Measurements from ENCODE around the gene COA8.
A peak's percentile ranks its signal among the peaks of the same experiment; 100 is the strongest.

The COA8 gene

GRCh38 chr14:103623883-103624482 lies 61.2 kb downstream of the COA8 start:
- no peaks in the 10 kb centered on the region for H3K27me3 ChIP-seq (ENCODE audit: control insufficient read depth in 5 of 5, insufficient read depth in 4 of 5, low read length in 5 of 5)
- H3K9me3 ChIP-seq (ENCODE audit: control insufficient read depth in 5 of 5, low read length in 5 of 5): no peaks in the 10 kb centered on the region
- peak overlapping the region in 2 of 5 donors; percentile 26 to 30 for H3K9ac ChIP-seq (ENCODE audit: low read length in 5 of 5)
- peak overlapping the region in 2 of 5 donors; percentile 28 to 31 for H3K4me3 ChIP-seq (ENCODE audit: low read depth in 1 of 5, low read length in 5 of 5)
- H3K27ac ChIP-seq (ENCODE audit: low read depth, low read length): no peak overlapping the region
- H3K4me1 ChIP-seq (ENCODE audit: control insufficient read depth in 5 of 5, insufficient read depth in 5 of 5, low read length in 5 of 5): peaks cover 3 to 36% (median 28%) of the 10 kb centered on the region in 5 donors
- H3K36me3 ChIP-seq (ENCODE audit: control insufficient read depth in 5 of 5, insufficient read depth in 5 of 5, low read length in 5 of 5): no peaks in the 10 kb centered on the region

GRCh38 chr14:103624860-103625259 lies 62.1 kb downstream of the COA8 start:
- no peaks in the 10 kb centered on the region for H3K36me3 ChIP-seq (ENCODE audit: control insufficient read depth in 5 of 5, insufficient read depth in 5 of 5, low read length in 5 of 5)
- no peaks in the 10 kb centered on the region for H3K9me3 ChIP-seq (ENCODE audit: control insufficient read depth in 5 of 5, low read length in 5 of 5)
- peak overlapping the region; percentile 41 for H3K27ac ChIP-seq (ENCODE audit: low read depth, low read length)
- H3K9ac ChIP-seq (ENCODE audit: low read length in 5 of 5): peak overlapping the region in 1 of 5 donors; percentile 6
- no peaks in the 10 kb centered on the region for H3K27me3 ChIP-seq (ENCODE audit: control insufficient read depth in 5 of 5, insufficient read depth in 4 of 5, low read length in 5 of 5)
- H3K4me3 ChIP-seq (ENCODE audit: low read depth in 1 of 5, low read length in 5 of 5): no peak overlapping the region
- H3K4me1 ChIP-seq (ENCODE audit: control insufficient read depth in 5 of 5, insufficient read depth in 5 of 5, low read length in 5 of 5): peaks cover 3 to 38% (median 29%) of the 10 kb centered on the region in 5 donors

DNA sequence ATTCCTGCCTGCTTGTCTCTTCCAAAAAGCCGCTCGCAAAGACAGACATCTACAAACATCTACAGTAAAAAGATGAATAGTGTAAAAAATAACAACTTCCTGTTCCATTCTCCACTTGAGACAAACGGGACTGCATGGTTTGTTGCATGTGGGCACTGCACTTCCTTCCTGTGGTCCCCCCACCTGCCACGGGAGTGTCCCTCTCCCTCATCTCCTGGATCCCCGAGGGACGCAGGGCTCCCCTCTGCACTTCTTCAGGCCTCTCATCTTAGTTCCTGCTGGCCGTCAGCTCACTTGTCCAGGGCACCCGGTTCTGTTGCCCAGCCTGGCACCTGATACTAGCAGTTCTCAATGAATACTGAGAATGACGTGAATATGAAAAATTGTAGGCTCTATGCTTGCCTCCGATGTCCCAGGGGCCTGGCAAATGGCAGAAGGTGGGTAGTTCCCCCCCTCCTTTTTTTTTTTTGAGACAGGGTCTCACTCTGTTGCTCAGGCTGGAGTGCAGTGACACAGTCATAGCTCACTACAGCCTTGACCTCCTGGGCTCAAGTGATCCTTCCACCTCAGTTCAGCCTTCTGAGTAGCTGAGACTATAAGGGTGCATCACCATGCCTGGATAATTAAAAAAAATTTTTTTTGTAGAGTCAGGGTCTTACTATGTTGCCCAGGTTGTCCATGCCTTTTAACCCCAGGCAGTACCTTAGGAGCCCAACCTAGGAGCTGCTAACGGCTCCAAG lies 62.8 kb downstream of the COA8 start:
- Histone ChIP-seq H3K4me3 (ENCODE audit: low read depth in 1 of 5, low read length in 5 of 5) (no peak overlapping the region), H3K27me3 (ENCODE audit: control insufficient read depth in 5 of 5, insufficient read depth in 4 of 5, low read length in 5 of 5) (no peaks in the 10 kb centered on the region), H3K9ac (ENCODE audit: low read length in 5 of 5) (peak overlapping the region in 1 of 5 donors; percentile 6), H3K4me1 (ENCODE audit: control insufficient read depth in 5 of 5, insufficient read depth in 5 of 5, low read length in 5 of 5) (peaks cover 5 to 44% (median 36%) of the 10 kb centered on the region in 5 donors), H3K36me3 (ENCODE audit: control insufficient read depth in 5 of 5, insufficient read depth in 5 of 5, low read length in 5 of 5) (no peaks in the 10 kb centered on the region), H3K27ac (ENCODE audit: low read depth, low read length) (peak overlapping the region; percentile 41), H3K9me3 (ENCODE audit: control insufficient read depth in 5 of 5, low read length in 5 of 5) (no peaks in the 10 kb centered on the region)

DNA sequence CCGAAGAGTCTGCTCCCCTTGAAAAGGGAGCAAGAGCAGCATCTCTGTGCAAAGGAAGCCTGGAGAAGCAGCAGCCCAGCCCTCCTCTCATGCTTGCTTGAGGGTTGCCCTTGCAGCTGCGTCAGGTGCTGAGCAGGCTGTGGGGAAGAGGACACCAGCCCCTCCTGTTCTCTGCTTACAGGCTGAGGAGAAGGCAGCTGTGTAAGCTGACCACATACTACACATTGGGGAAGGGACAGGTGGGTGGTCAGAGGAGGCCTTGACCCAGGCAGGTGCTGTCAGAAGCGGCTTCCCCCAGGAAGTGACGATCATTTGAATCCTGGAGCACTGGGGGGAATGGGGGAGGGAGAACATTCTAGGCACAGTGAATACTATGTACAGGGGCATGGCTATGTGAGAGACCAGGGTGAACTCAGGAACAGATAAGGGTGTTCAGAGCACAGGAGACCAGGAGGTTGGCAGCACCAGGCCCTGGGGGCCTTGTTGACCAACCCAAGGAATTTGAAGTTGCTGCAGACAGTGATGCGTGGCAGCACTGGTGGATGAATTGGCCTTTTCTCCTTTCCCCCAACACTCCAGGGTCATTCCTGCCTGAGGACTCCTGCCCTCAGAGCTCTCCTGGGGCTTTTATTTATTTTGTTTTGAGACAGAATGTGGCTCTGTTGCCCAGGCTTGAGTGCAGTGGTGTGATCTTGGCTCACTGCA lies 63.5 kb downstream of the COA8 start:
- Histone ChIP-seq H3K9ac (ENCODE audit: low read length in 5 of 5) (no peak overlapping the region), H3K9me3 (ENCODE audit: control insufficient read depth in 5 of 5, low read length in 5 of 5) (no peaks in the 10 kb centered on the region), H3K27ac (ENCODE audit: low read depth, low read length) (no peak overlapping the region), H3K4me3 (ENCODE audit: low read depth in 1 of 5, low read length in 5 of 5) (no peak overlapping the region), H3K4me1 (ENCODE audit: control insufficient read depth in 5 of 5, insufficient read depth in 5 of 5, low read length in 5 of 5) (peaks cover 8 to 48% (median 40%) of the 10 kb centered on the region in 5 donors), H3K36me3 (ENCODE audit: control insufficient read depth in 5 of 5, insufficient read depth in 5 of 5, low read length in 5 of 5) (no peaks in the 10 kb centered on the region), H3K27me3 (ENCODE audit: control insufficient read depth in 5 of 5, insufficient read depth in 4 of 5, low read length in 5 of 5) (no peaks in the 10 kb centered on the region)

- Histone ChIP-seq H3K36me3 (ENCODE audit: control insufficient read depth in 5 of 5, insufficient read depth in 5 of 5, low read length in 5 of 5) (peaks cover 0 to 2% (median 0%) of the 10 kb centered on the region in 5 donors), H3K9ac (ENCODE audit: low read length in 5 of 5) (peak overlapping the region in 3 of 5 donors; percentile 59 to 91 (median 89)), H3K9me3 (ENCODE audit: control insufficient read depth in 5 of 5, low read length in 5 of 5) (no peaks in the 10 kb centered on the region), H3K27ac (ENCODE audit: low read depth, low read length) (peak overlapping the region; percentile 98), H3K27me3 (ENCODE audit: control insufficient read depth in 5 of 5, insufficient read depth in 4 of 5, low read length in 5 of 5) (no peaks in the 10 kb centered on the region), H3K4me1 (ENCODE audit: control insufficient read depth in 5 of 5, insufficient read depth in 5 of 5, low read length in 5 of 5) (peaks cover 8 to 52% (median 40%) of the 10 kb centered on the region in 5 donors), H3K4me3 (ENCODE audit: low read depth in 1 of 5, low read length in 5 of 5) (peak overlapping the region in 3 of 5 donors; percentile 25 to 92 (median 50))
Observed at GRCh38 chr14:103627073-103628025, 64.6 kb downstream of the COA8 start.

DNA sequence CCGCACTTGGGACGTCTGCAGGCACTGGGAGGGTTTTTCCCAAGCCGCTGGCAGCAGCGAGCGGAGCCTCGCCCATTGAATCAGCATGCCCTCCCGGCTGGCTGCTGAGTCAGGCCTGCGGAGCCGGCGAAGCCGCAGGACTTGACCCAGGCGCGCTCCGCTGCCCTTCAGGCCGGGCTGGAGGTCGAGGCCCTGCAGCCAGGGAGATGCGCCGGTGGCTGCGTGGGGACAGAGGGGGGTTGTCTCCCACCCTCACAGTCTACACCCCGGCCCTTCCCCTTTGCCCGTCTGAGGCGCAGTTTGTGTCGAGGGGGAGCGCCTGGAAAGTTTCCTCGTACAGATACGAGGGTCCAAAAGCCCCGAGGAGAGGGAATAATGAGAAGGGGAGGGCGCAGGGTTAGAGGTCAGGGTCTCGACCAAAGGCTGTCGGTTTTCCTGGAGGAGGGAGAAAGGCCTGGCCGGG lies 65.5 kb downstream of the COA8 start:
- H3K9ac ChIP-seq (ENCODE audit: low read length in 5 of 5): peak overlapping the region; percentile 68 to 94 (median 89)
- peak overlapping the region; percentile 98 for H3K27ac ChIP-seq (ENCODE audit: low read depth, low read length)
- H3K27me3 ChIP-seq (ENCODE audit: control insufficient read depth in 5 of 5, insufficient read depth in 4 of 5, low read length in 5 of 5): no peaks in the 10 kb centered on the region
- H3K4me3 ChIP-seq (ENCODE audit: low read depth in 1 of 5, low read length in 5 of 5): peak overlapping the region; percentile 72 to 92 (median 87)
- H3K36me3 ChIP-seq (ENCODE audit: control insufficient read depth in 5 of 5, insufficient read depth in 5 of 5, low read length in 5 of 5): peaks cover 0 to 6% (median 4%) of the 10 kb centered on the region in 5 donors
- H3K9me3 ChIP-seq (ENCODE audit: control insufficient read depth in 5 of 5, low read length in 5 of 5): no peaks in the 10 kb centered on the region
- peaks cover 8 to 55% (median 42%) of the 10 kb centered on the region in 5 donors for H3K4me1 ChIP-seq (ENCODE audit: control insufficient read depth in 5 of 5, insufficient read depth in 5 of 5, low read length in 5 of 5)

DNA sequence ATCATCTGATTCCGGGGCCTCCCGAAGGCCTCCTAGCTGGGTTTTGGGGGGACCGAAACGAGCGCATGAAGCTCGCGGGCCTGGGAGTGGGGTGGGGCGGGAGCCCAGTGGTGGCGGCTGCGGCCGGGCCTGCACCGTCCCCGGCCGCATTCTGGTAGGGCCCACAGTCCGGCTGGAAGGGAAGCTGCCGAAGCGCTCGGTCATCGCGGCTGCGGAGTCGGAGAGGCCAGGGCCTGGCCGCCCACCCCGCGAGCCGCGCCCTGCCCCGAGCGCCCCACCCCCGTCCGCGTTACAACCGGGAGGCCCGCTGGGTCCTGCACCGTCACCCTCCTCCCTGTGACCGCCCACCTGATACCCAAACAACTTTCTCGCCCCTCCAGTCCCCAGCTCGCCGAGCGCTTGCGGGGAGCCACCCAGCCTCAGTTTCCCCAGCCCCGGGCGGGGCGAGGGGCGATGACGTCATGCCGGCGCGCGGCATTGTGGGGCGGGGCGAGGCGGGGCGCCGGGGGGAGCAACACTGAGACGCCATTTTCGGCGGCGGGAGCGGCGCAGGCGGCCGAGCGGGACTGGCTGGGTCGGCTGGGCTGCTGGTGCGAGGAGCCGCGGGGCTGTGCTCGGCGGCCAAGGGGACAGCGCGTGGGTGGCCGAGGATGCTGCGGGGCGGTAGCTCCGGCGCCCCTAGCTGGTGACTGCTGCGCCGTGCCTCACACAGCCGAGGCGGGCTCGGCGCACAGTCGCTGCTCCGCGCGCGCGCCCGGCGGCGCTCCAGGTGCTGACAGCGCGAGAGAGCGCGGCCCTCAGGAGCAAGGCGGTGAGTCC lies 66.1 kb downstream of the COA8 start, which contains the start of gene KLC1:
KLC1 (plus strand) TSS at position 528 of the 819 bp plus-strand sequence. CDS start 25,354 bp downstream, outside the sequence.
- peak within 1 kb of the TSS; percentile 68 to 94 (median 89) for H3K9ac ChIP-seq (ENCODE audit: low read length in 5 of 5)

GRCh38 chr14:103629503-103630121 lies 66.9 kb downstream of the COA8 start:
- Histone ChIP-seq H3K9ac (ENCODE audit: low read length in 5 of 5) (peak overlapping the region; percentile 59 to 94 (median 89)), H3K27me3 (ENCODE audit: control insufficient read depth in 5 of 5, insufficient read depth in 4 of 5, low read length in 5 of 5) (no peaks in the 10 kb centered on the region), H3K27ac (ENCODE audit: low read depth, low read length) (peak overlapping the region; percentile 98), H3K36me3 (ENCODE audit: control insufficient read depth in 5 of 5, insufficient read depth in 5 of 5, low read length in 5 of 5) (peaks cover 0 to 6% (median 4%) of the 10 kb centered on the region in 5 donors), H3K9me3 (ENCODE audit: control insufficient read depth in 5 of 5, low read length in 5 of 5) (no peaks in the 10 kb centered on the region), H3K4me3 (ENCODE audit: low read depth in 1 of 5, low read length in 5 of 5) (peak overlapping the region; percentile 75 to 92 (median 87)), H3K4me1 (ENCODE audit: control insufficient read depth in 5 of 5, insufficient read depth in 5 of 5, low read length in 5 of 5) (peaks cover 5 to 55% (median 43%) of the 10 kb centered on the region in 5 donors)

More for the DNA sequence above, 66.1 kb downstream of the COA8 start, which contains the start of gene KLC1:
- Histone ChIP-seq H3K4me1 (ENCODE audit: control insufficient read depth in 5 of 5, insufficient read depth in 5 of 5, low read length in 5 of 5) (peaks cover 5 to 54% (median 41%) of the 10 kb centered on the region in 5 donors), H3K36me3 (ENCODE audit: control insufficient read depth in 5 of 5, insufficient read depth in 5 of 5, low read length in 5 of 5) (peaks cover 0 to 6% (median 4%) of the 10 kb centered on the region in 5 donors), H3K27me3 (ENCODE audit: control insufficient read depth in 5 of 5, insufficient read depth in 4 of 5, low read length in 5 of 5) (no peaks in the 10 kb centered on the region), H3K4me3 (ENCODE audit: low read depth in 1 of 5, low read length in 5 of 5) (peak within 1 kb of the TSS; percentile 75 to 92 (median 87)), H3K27ac (ENCODE audit: low read depth, low read length) (peak within 1 kb of the TSS; percentile 98), H3K9me3 (ENCODE audit: control insufficient read depth in 5 of 5, low read length in 5 of 5) (no peaks in the 10 kb centered on the region)

Measured in subcutaneous abdominal adipose tissue (tissue), 5 donors.